H9 (cell line): Measurements from ENCODE around the gene NPM3. TPM values are rescaled to one million over a fixed set of nuclear protein-coding genes. Genes with fewer than 3 reads are reported as not detected.

Source experiments
- DNase-seq: peaks from one replicate; pipeline ENCODE4 v3.0.0-alpha.2; 2017
- H2AFZ ChIP-seq: one replicate; pipeline ENCODE4 v1.6.1; 2013; ENCODE audit warnings: mild to moderate bottlenecking, low read length, control low read depth, moderate library complexity
- H2AK5ac ChIP-seq: 2 replicates; pipeline ENCODE4 v1.6.1; 2013; ENCODE audit warnings: low read length, control low read depth, mixed read lengths; ENCODE audit not compliant: insufficient read length
- H2BK120ac ChIP-seq: one replicate; pipeline ENCODE4 v1.6.1; 2013; ENCODE audit warnings: low read depth, mild to moderate bottlenecking, low read length, control low read depth, inconsistent platforms; ENCODE audit not compliant: poor library complexity, severe bottlenecking
- H2BK12ac ChIP-seq: 2 replicates; pipeline ENCODE4 v1.6.1; 2013; ENCODE audit warnings: low read length, control low read depth, mixed read lengths, low read depth; ENCODE audit not compliant: insufficient read length
- H2BK15ac ChIP-seq: 2 replicates; pipeline ENCODE4 v1.6.1; 2013; ENCODE audit warnings: low read depth, low read length, control low read depth
- H2BK20ac ChIP-seq: one replicate; pipeline ENCODE4 v1.6.1; 2013; ENCODE audit warnings: low read depth, mild to moderate bottlenecking, low read length, control low read depth, inconsistent platforms; ENCODE audit not compliant: poor library complexity, severe bottlenecking
- H2BK5ac ChIP-seq: 2 replicates; pipeline ENCODE4 v1.6.1; 2013; ENCODE audit warnings: low read length, control low read depth, mixed read lengths; ENCODE audit not compliant: insufficient read length
- H3K14ac ChIP-seq: 2 replicates; pipeline ENCODE4 v1.6.1; 2013; ENCODE audit warnings: low read length, control low read depth; ENCODE audit not compliant: insufficient read depth
- H3K18ac ChIP-seq: 2 replicates; pipeline ENCODE4 v1.6.1; 2013; ENCODE audit warnings: low read depth, mild to moderate bottlenecking, mixed read lengths, low read length, control low read depth; ENCODE audit not compliant: insufficient read length
- H3K23ac ChIP-seq: 2 replicates; pipeline ENCODE4 v1.6.1; 2013; ENCODE audit warnings: low read length, control low read depth, mixed read lengths, low read depth; ENCODE audit not compliant: insufficient read length
- H3K23me2 ChIP-seq: 2 replicates; pipeline ENCODE4 v1.6.1; 2013; ENCODE audit warnings: low read depth, mild to moderate bottlenecking, mixed read lengths, low read length, control low read depth; ENCODE audit not compliant: insufficient read length, poor library complexity, severe bottlenecking
- H3K27ac ChIP-seq: 2 replicates; pipeline ENCODE4 v1.5.1; 2013; ENCODE audit warnings: low read length, control low read depth, mixed read lengths, low read depth; ENCODE audit not compliant: insufficient read length
- H3K27me3 ChIP-seq: 2 replicates; pipeline ENCODE4 v1.6.1; 2013; ENCODE audit warnings: low read length, control low read depth, inconsistent platforms; ENCODE audit not compliant: insufficient read depth
- H3K4ac ChIP-seq: 2 replicates; pipeline ENCODE4 v1.6.1; 2013; ENCODE audit warnings: low read depth, mild to moderate bottlenecking, control low read depth, inconsistent platforms, low read length, moderate library complexity
- H3K4me1 ChIP-seq: 2 replicates; pipeline ENCODE4 v1.6.1; 2013; ENCODE audit warnings: low read length, control low read depth, inconsistent platforms; ENCODE audit not compliant: insufficient read depth
- H3K4me2 ChIP-seq: 2 replicates; pipeline ENCODE4 v1.6.1; 2013; ENCODE audit warnings: low read length, control low read depth, mixed read lengths; ENCODE audit not compliant: insufficient read length, insufficient read depth
- H3K56ac ChIP-seq: 2 replicates; pipeline ENCODE4 v1.6.1; 2013; ENCODE audit warnings: low read depth, mild to moderate bottlenecking, mixed read lengths, low read length, control low read depth; ENCODE audit not compliant: insufficient read length
- H3K79me1 ChIP-seq: 2 replicates; pipeline ENCODE4 v1.6.1; 2013; ENCODE audit warnings: low read depth, mild to moderate bottlenecking, moderate library complexity, low read length, control low read depth, inconsistent platforms; ENCODE audit not compliant: insufficient read depth, poor library complexity, severe bottlenecking
- H3K79me2 ChIP-seq: 2 replicates; pipeline ENCODE4 v1.6.1; 2013; ENCODE audit warnings: low read length, control low read depth, inconsistent platforms; ENCODE audit not compliant: insufficient read depth
- H3K9ac ChIP-seq: 2 replicates; pipeline ENCODE4 v1.6.1; 2013; ENCODE audit warnings: low read length, control low read depth, mixed read lengths; ENCODE audit not compliant: insufficient read length; ENCODE audit errors: extremely low read depth
- H3K9me3 ChIP-seq: one replicate; pipeline ENCODE4 v1.6.1; 2013; ENCODE audit warnings: low read depth, low read length, inconsistent platforms; ENCODE audit not compliant: control insufficient read depth
- H3T11ph ChIP-seq: one replicate; pipeline ENCODE4 v1.6.1; 2013; ENCODE audit warnings: mild to moderate bottlenecking, low read length, control low read depth, inconsistent platforms
- H4K20me1 ChIP-seq: one replicate; pipeline ENCODE4 v1.6.1; 2013; ENCODE audit not compliant: control insufficient read depth, insufficient read length, insufficient read depth
- H4K5ac ChIP-seq: 2 replicates; pipeline ENCODE4 v1.6.1; 2013; ENCODE audit warnings: low read depth, mild to moderate bottlenecking, mixed read lengths, low read length, control low read depth; ENCODE audit not compliant: insufficient read length
- H4K8ac ChIP-seq: replicated peaks from 2 replicates; pipeline ENCODE4 v1.6.1; 2013; ENCODE audit warnings: low read length, control low read depth, mixed read lengths, low read depth; ENCODE audit not compliant: insufficient read length
- H4K91ac ChIP-seq: 2 replicates; pipeline ENCODE4 v1.6.1; 2013; ENCODE audit warnings: low read depth, mild to moderate bottlenecking, moderate library complexity, mixed read lengths, low read length, control low read depth; ENCODE audit not compliant: insufficient read length
- H3K27ac Mint-ChIP-seq, 3 experiments: 2 replicates in 2 of 3; 3 replicates in 1 of 3; pipeline ENCODE4 v1.8.0; 2020 to 2021; ENCODE audit warnings: mixed read lengths in 3 of 3, mild to moderate bottlenecking in 1 of 3, moderate library complexity in 1 of 3
- H3K27me3 Mint-ChIP-seq: 2 replicates; pipeline ENCODE4 v1.8.0; 2021; ENCODE audit warnings: low read depth, mild to moderate bottlenecking, moderate library complexity, mixed read lengths
- H3K36me3 Mint-ChIP-seq, 3 experiments: 2 replicates in 2 of 3; 3 replicates in 1 of 3; pipeline ENCODE4 v1.8.0; 2020 to 2021; ENCODE audit warnings: low read depth in 3 of 3, mixed read lengths in 3 of 3; ENCODE audit not compliant: insufficient read depth in 1 of 3
- H3K4me1 Mint-ChIP-seq, 2 experiments: 2 replicates each; pipeline ENCODE4 v1.8.0; 2020; ENCODE audit warnings: mixed read lengths in 2 of 2
- H3K4me3 Mint-ChIP-seq, 2 experiments: 2 replicates in 1 of 2; 3 replicates in 1 of 2; pipeline ENCODE4 v1.8.0; 2020 to 2021; ENCODE audit warnings: mild to moderate bottlenecking in 2 of 2, mixed read lengths in 2 of 2, moderate library complexity in 1 of 2
- H3K9me3 Mint-ChIP-seq, 2 experiments: 2 replicates in 1 of 2; 3 replicates in 1 of 2; pipeline ENCODE4 v1.8.0; 2020; ENCODE audit warnings: mild to moderate bottlenecking in 2 of 2, mixed read lengths in 2 of 2, moderate library complexity in 1 of 2
- WGBS: extraction: QIAGEN DNeasy Blood & Tissue Kit; methylation state at CpG from one replicate; pipeline ENCODE4 v1.1.7; 2013; ENCODE audit warnings: missing lambda C conversion rate, low lambda C conversion rate, mixed read lengths; ENCODE audit not compliant: insufficient read length; ENCODE audit errors: extremely low coverage; 5-methylcytosine and 5-hydroxymethylcytosine counted together
- total RNA-seq: library from RNA; stranded (reverse); gene quantifications from 2 replicates; pipeline ENCODE4 v1.2.1, GENCODE V29; 2021
- TF ChIP-seq, protein P1 (sequence below): fragments of 200-600 bp; sonication (generic); conservative IDR thresholded peaks from 3 replicates; pipeline ENCODE4 v1.8.0; 2021; ENCODE audit warnings: antibody characterized with exemption, mild to moderate bottlenecking

NPM3 gene
- total RNA-seq, 1 experiment from 2014 or later = 133 TPM

- Histone ChIP-seq H2BK20ac (no peak overlapping the region), H4K5ac (no peak overlapping the region), H2BK120ac (no peak overlapping the region), H3K9me3 (no peaks in the 10 kb centered on the region), H3K27ac (no peak overlapping the region), H3K4me2 (peak overlapping the region; percentile 72), H3K23ac (no peak overlapping the region), H2BK12ac (no peak overlapping the region), H2BK5ac (no peak overlapping the region), H3K27me3 (peaks cover 29% of the 10 kb centered on the region), H3K18ac (no peak overlapping the region), H2AFZ (no peak overlapping the region), H3K4me1 (peaks cover 5% of the 10 kb centered on the region; the same call in 1 of the 2 replicates), H3K14ac (peak overlapping the region; percentile 53; the same call in 1 of the 2 replicates), H2AK5ac (no peak overlapping the region), H4K91ac (no peak overlapping the region), H4K20me1 (peaks cover 2% of the 10 kb centered on the region), H4K8ac (no peak overlapping the region), H3K23me2 (peaks cover 39% of the 10 kb centered on the region), H3K79me1 (no peaks in the 10 kb centered on the region), H3K4ac (no peak overlapping the region), H3K9ac (no peak overlapping the region), H3T11ph (no peak overlapping the region), H3K56ac (no peak overlapping the region), H2BK15ac (no peak overlapping the region), H3K79me2 (peaks cover 2% of the 10 kb centered on the region; the same call in 1 of the 2 replicates)
- DNase-seq = peak; percentile 87
- Mint-ChIP-seq H3K4me3 (peak overlapping the region; percentile 61 to 86), H3K36me3 (peaks cover 6 to 11% (median 6%) of the 10 kb centered on the region in 3 experiments; a peak in 5 of 7 replicates), H3K4me1 (peaks cover 43 to 65% of the 10 kb centered on the region in 2 experiments), H3K9me3 (no peaks in the 10 kb centered on the region; a peak in 1 of 5 replicates), H3K27me3 (peaks cover 40% of the 10 kb centered on the region), H3K27ac (peak overlapping the region in 1 of 3 experiments; percentile 22; a peak in 2 of 7 replicates)
- TF ChIP-seq, protein P1, sequence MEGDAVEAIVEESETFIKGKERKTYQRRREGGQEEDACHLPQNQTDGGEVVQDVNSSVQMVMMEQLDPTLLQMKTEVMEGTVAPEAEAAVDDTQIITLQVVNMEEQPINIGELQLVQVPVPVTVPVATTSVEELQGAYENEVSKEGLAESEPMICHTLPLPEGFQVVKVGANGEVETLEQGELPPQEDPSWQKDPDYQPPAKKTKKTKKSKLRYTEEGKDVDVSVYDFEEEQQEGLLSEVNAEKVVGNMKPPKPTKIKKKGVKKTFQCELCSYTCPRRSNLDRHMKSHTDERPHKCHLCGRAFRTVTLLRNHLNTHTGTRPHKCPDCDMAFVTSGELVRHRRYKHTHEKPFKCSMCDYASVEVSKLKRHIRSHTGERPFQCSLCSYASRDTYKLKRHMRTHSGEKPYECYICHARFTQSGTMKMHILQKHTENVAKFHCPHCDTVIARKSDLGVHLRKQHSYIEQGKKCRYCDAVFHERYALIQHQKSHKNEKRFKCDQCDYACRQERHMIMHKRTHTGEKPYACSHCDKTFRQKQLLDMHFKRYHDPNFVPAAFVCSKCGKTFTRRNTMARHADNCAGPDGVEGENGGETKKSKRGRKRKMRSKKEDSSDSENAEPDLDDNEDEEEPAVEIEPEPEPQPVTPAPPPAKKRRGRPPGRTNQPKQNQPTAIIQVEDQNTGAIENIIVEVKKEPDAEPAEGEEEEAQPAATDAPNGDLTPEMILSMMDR = peak; percentile 97
- WGBS = no CpG with 5 or more reads among the region's 51 CpGs
Observed at GRCh38 chr10:101779544-101780186, 3.6 kb downstream of the NPM3 start.
